K562 (cell line): ENCODE data around the gene ARHGAP30. TPM values are rescaled to one million over a fixed set of nuclear protein-coding genes. Genes with fewer than 3 reads are reported as not detected.

Experiments
- ARID3A ChIP-seq: IDR thresholded peaks from 2 replicates; pipeline ENCODE4 v1.6.1; 2012; ENCODE audit warnings: low read depth, low read length, improper control_type of control experiment, borderline replicate concordance
- CBX1 ChIP-seq: sonication (generic); IDR thresholded peaks from 2 replicates; pipeline ENCODE4 v1.6.1; 2016; ENCODE audit warnings: antibody characterized with exemption, low read depth, mild to moderate bottlenecking
- CCNT2 ChIP-seq: IDR thresholded peaks from 2 replicates; pipeline ENCODE4 v1.6.1; 2011; ENCODE audit warnings: borderline replicate concordance, low read depth, mild to moderate bottlenecking, moderate library complexity, mixed read lengths, low read length; ENCODE audit not compliant: insufficient read length; ENCODE audit errors: extremely low read depth
- CHCHD3 ChIP-seq: fragments of 250-450 bp; sonication (Bioruptor Pico); IDR thresholded peaks from 2 replicates; pipeline ENCODE4 v2.1.2; 2022; ENCODE audit warnings: mild to moderate bottlenecking
- GATAD2A ChIP-seq: fragments of 450-650 bp; IDR thresholded peaks from 2 replicates; pipeline ENCODE4 v1.6.1; 2017
- IFI16 ChIP-seq: fragments of 250-450 bp; sonication (Bioruptor Pico); IDR thresholded peaks from 2 replicates; pipeline ENCODE4 v2.1.2; 2022; ENCODE audit warnings: mild to moderate bottlenecking, inconsistent platforms
- JUN ChIP-seq, 2 experiments: sonication (generic) in 1 of 2; formaldehyde crosslinking in 1 of 2; IDR thresholded peaks; 2 replicates each; pipeline versions ENCODE4 v1.6.1 to v1.8.0; 2012 to 2022; ENCODE audit warnings: borderline replicate concordance in 2 of 2, mild to moderate bottlenecking in 2 of 2, improper control_type of control experiment in 1 of 2, low read depth in 1 of 2, low read length in 1 of 2, missing genetic modification reagents in 1 of 2
- JUND ChIP-seq, 2 experiments: IDR thresholded peaks; 2 replicates in 1 of 2; 3 replicates in 1 of 2; pipeline ENCODE4 v1.6.1; 2011; ENCODE audit warnings: borderline replicate concordance in 2 of 2, low read depth in 2 of 2, low read length in 2 of 2, improper control_type of control experiment in 1 of 2, missing biosample characterization in 1 of 2, missing genetic modification characterization in 1 of 2, missing genetic modification reagents in 1 of 2
- MNT ChIP-seq, 2 experiments: fragments of 450-650 bp; conservative IDR thresholded peaks; 2 replicates each; pipeline ENCODE4 v1.6.1; 2017; ENCODE audit warnings: mild to moderate bottlenecking in 2 of 2, moderate library complexity in 2 of 2
- NELFE ChIP-seq: IDR thresholded peaks from 2 replicates; pipeline ENCODE4 v1.6.1; 2011; ENCODE audit warnings: mild to moderate bottlenecking; ENCODE audit not compliant: insufficient read depth, insufficient read length
- NKRF ChIP-seq: fragments of 450-650 bp; IDR thresholded peaks from 2 replicates; pipeline ENCODE4 v1.6.1; 2016; ENCODE audit warnings: borderline replicate concordance
- NONO ChIP-seq, 2 experiments: fragments of 200-400 bp in 1 of 2; fragments of 450-650 bp in 1 of 2; formaldehyde crosslinking in 1 of 2; IDR thresholded peaks; 2 replicates each; pipeline ENCODE4 v1.6.1; 2017; ENCODE audit warnings: low read depth in 2 of 2, mild to moderate bottlenecking in 2 of 2, moderate library complexity in 2 of 2, low read length in 1 of 2
- NR1H2 ChIP-seq: sonication (generic); formaldehyde crosslinking; IDR thresholded peaks from 2 replicates; pipeline ENCODE4 v1.4.0; 2020; ENCODE audit warnings: mild to moderate bottlenecking, missing genetic modification reagents
- PHTF2 ChIP-seq: fragments of 250-450 bp; sonication (Bioruptor Pico); IDR thresholded peaks from 2 replicates; pipeline ENCODE4 v1.5.0; 2021; ENCODE audit warnings: mild to moderate bottlenecking
- POLR2A ChIP-seq: fragments of 450-650 bp; conservative IDR thresholded peaks from 2 replicates; pipeline ENCODE4 v1.6.1; 2016
- RBM17 ChIP-seq: fragments of 200-400 bp; formaldehyde crosslinking; IDR thresholded peaks from 2 replicates; pipeline ENCODE4 v1.6.1; 2017; ENCODE audit warnings: low read depth, mild to moderate bottlenecking, low read length, borderline replicate concordance
- SRF ChIP-seq, 2 experiments: fragments of 250-450, 450-650 bp in 1 of 2; sonication (Bioruptor Pico) in 1 of 2; sonication (generic) in 1 of 2; formaldehyde crosslinking; IDR thresholded peaks; 2 replicates each; pipeline versions ENCODE4 v1.5.0 to v1.5.1; 2020 to 2022; ENCODE audit warnings: mild to moderate bottlenecking in 1 of 2, missing genetic modification reagents in 1 of 2
- ZNF263 ChIP-seq: sonication (generic); formaldehyde crosslinking; IDR thresholded peaks from 2 replicates; pipeline ENCODE4 v1.8.0; 2022; ENCODE audit warnings: mild to moderate bottlenecking, missing genetic modification reagents, borderline replicate concordance
- ZNF274 ChIP-seq: IDR thresholded peaks from 2 replicates; pipeline ENCODE4 v1.6.1; 2011; ENCODE audit warnings: low read depth, mild to moderate bottlenecking, low read length, moderate library complexity, borderline replicate concordance
- ZNF3 ChIP-seq: fragments of 250-450 bp; sonication (Bioruptor Pico); IDR thresholded peaks from 2 replicates; pipeline ENCODE4 v1.5.0; 2021; ENCODE audit warnings: mild to moderate bottlenecking, moderate library complexity
- ZNF77 ChIP-seq: fragments of 250-450 bp; sonication (Bioruptor Pico); IDR thresholded peaks from 2 replicates; pipeline ENCODE4 v1.5.0; 2020
- ZSCAN29 ChIP-seq: fragments of 450-650 bp; IDR thresholded peaks from 2 replicates; pipeline ENCODE4 v1.6.1; 2017
- ZZZ3 ChIP-seq: fragments of 450-650 bp; IDR thresholded peaks from 2 replicates; pipeline ENCODE4 v1.6.1; 2016; ENCODE audit warnings: antibody characterized with exemption, mild to moderate bottlenecking, moderate library complexity
- polyA plus RNA-seq, 8 experiments: library from polyadenylated mRNA; depleted of rRNA in 4 of 8; stranded (reverse) in 5 of 8; unstranded in 3 of 8; fragments of >200 nt; fragmentation: Nextera tagmentation in 2 of 8; fragmentation: Illumina TruSeq in 1 of 8; extraction: Ambion mirVana in 2 of 8; extraction: Trizol in 1 of 8; gene quantifications; 2 replicates each; pipeline versions ENCODE4 v1.2.1 to v1.2.3, GENCODE V29; 2011 to 2014; ENCODE audit warnings: inconsistent platforms in 1 of 8, missing spikeins in 1 of 8
- total RNA-seq, 7 experiments: library from RNA; depleted of rRNA in 6 of 7; stranded (reverse); fragments of >200 nt in 6 of 7; fragmentation: Illumina TruSeq in 2 of 7; extraction: Trizol in 2 of 7; gene quantifications; 2 replicates each; pipeline versions ENCODE4 v1.2.1 to v1.2.3, GENCODE V29; 2011 to 2021; ENCODE audit warnings: low replicate concordance in 1 of 7

Gene ARHGAP30
- total and polyA plus RNA-seq, 9 of the 15 experiments (the other 6 are each of a cell fraction or from before 2014, with no cell fraction given): 0.01 to 0.73 (median 0.12) TPM

- TF ChIP-seq ARID3A: 0 out of 2 replicates have a peak, but pooled peaks have one; percentile 23
- no peak for TF ChIP-seq ZNF3
- TF ChIP-seq SRF (CRISPR knock-in tag; IDR thresholded peaks at IDR 0.05): 0 out of 4 replicates have a peak, but pooled peaks of 1 of the 2 experiments have one; percentile 31
- no peak; the same call in 1 of the 2 replicates for TF ChIP-seq CBX1
- TF ChIP-seq CCNT2: peak; percentile 36
- TF ChIP-seq RBM17: no peak
- TF ChIP-seq NKRF: no peak
- no peak for TF ChIP-seq NELFE
- TF ChIP-seq IFI16 (CRISPR knock-in tag): no peak
- no peak for TF ChIP-seq ZNF263 (CRISPR knock-in tag)
- TF ChIP-seq ZNF77: no peak
- peak; percentile 47; the same call in 1 of the 2 replicates for TF ChIP-seq CHCHD3
- TF ChIP-seq POLR2A: peak; percentile 73
- peak; percentile 89 for TF ChIP-seq JUND (IDR thresholded peaks at IDR 0.05; ENCODE audit: borderline replicate concordance, low read depth, low read length)
- peak; percentile 82; the same call in 1 of the 3 replicates for TF ChIP-seq JUND (tag; IDR thresholded peaks at IDR 0.05; ENCODE audit: borderline replicate concordance, low read depth, low read length)
- peak; percentile 58 to 81 for TF ChIP-seq MNT (conservative IDR thresholded peaks at IDR 0.05)
- peak; percentile 78; the same call in 1 of the 2 replicates for TF ChIP-seq GATAD2A
- no peak for TF ChIP-seq ZNF274
- no peak for TF ChIP-seq ZZZ3
- no peak for TF ChIP-seq ZSCAN29
- TF ChIP-seq NONO (IDR thresholded peaks at IDR 0.05; ENCODE audit: low read depth in 2 of 2, low read length in 1 of 2): no peak
- peak; percentile 62; the same call in 1 of the 2 replicates for TF ChIP-seq JUN (IDR thresholded peaks at IDR 0.05; ENCODE audit: borderline replicate concordance, low read depth, low read length)
- no peak for TF ChIP-seq JUN (CRISPR knock-in tag; IDR thresholded peaks at IDR 0.05; ENCODE audit: borderline replicate concordance)
- no peak for TF ChIP-seq NR1H2 (CRISPR knock-in tag)
- no peak for TF ChIP-seq PHTF2 (CRISPR knock-in tag)
Observed at GRCh38 chr1:161013488-161014230, 56.0 kb downstream of the ARHGAP30 start (continued).
